Neural progenitor cell (in vitro differentiated cells): ENCODE data around the gene PRMT7. TPM values are rescaled to one million over a fixed set of nuclear protein-coding genes. Genes with fewer than 3 reads are reported as not detected.

Experiments
- DNase-seq: peaks from one replicate; pipeline ENCODE4 v3.0.0-alpha.2; 2016; ENCODE audit warnings: low spot score
- H2AFZ ChIP-seq: fragments of 200-600 bp; sonication (generic); replicated peaks from 2 replicates; pipeline ENCODE4 v1.6.1; 2016; ENCODE audit warnings: antibody characterized with exemption
- H3F3A ChIP-seq: fragments of 200-600 bp; sonication (generic); 2 replicates; pipeline ENCODE4 v1.6.1; 2016; ENCODE audit warnings: antibody characterized with exemption, low read depth
- H3K27ac ChIP-seq: fragments of 200-600 bp; sonication (generic); 2 replicates; pipeline ENCODE4 v1.5.1; 2016; ENCODE audit warnings: mild to moderate bottlenecking
- H3K27me3 ChIP-seq: fragments of 200-600 bp; sonication (generic); 2 replicates; pipeline ENCODE4 v1.6.1; 2016; ENCODE audit warnings: mild to moderate bottlenecking, moderate library complexity
- H3K36me3 ChIP-seq: fragments of 200-600 bp; sonication (generic); 2 replicates; pipeline ENCODE4 v1.5.1; 2016
- H3K4me1 ChIP-seq: fragments of 200-600 bp; sonication (generic); 2 replicates; pipeline ENCODE4 v1.6.1; 2016; ENCODE audit warnings: mixed run types
- H3K4me2 ChIP-seq: fragments of 200-600 bp; sonication (generic); 2 replicates; pipeline ENCODE4 v1.6.1; 2016
- H3K4me3 ChIP-seq: fragments of 200-600 bp; sonication (generic); 2 replicates; pipeline ENCODE4 v1.5.1; 2016
- H3K79me2 ChIP-seq: fragments of 200-600 bp; sonication (generic); 2 replicates; pipeline ENCODE4 v1.6.1; 2016; ENCODE audit warnings: low read depth
- H3K9ac ChIP-seq: fragments of 200-600 bp; sonication (generic); 2 replicates; pipeline ENCODE4 v1.6.1; 2016
- H3K9me3 ChIP-seq: fragments of 200-600 bp; sonication (generic); 2 replicates; pipeline ENCODE4 v1.5.1; 2016; ENCODE audit warnings: low read depth
- H4K20me1 ChIP-seq: fragments of 200-600 bp; sonication (generic); 2 replicates; pipeline ENCODE4 v1.6.1; 2016; ENCODE audit warnings: low read depth
- H3K27ac Mint-ChIP-seq: 3 replicates; pipeline ENCODE4 v1.8.0; 2021; ENCODE audit warnings: mixed read lengths
- H3K27me3 Mint-ChIP-seq: 2 replicates; pipeline ENCODE4 v1.8.0; 2022; ENCODE audit warnings: low read depth, mild to moderate bottlenecking, inconsistent platforms, moderate library complexity, mixed read lengths; ENCODE audit not compliant: insufficient read depth
- H3K36me3 Mint-ChIP-seq: 3 replicates; pipeline ENCODE4 v1.8.0; 2021; ENCODE audit warnings: mixed read lengths
- H3K4me1 Mint-ChIP-seq: 3 replicates; pipeline ENCODE4 v1.8.0; 2021; ENCODE audit warnings: mixed read lengths
- H3K4me3 Mint-ChIP-seq: 3 replicates; pipeline ENCODE4 v1.8.0; 2021; ENCODE audit warnings: mild to moderate bottlenecking, moderate library complexity, mixed read lengths
- H3K9me3 Mint-ChIP-seq: 3 replicates; pipeline ENCODE4 v1.8.0; 2020; ENCODE audit warnings: mixed read lengths
- EZH2 ChIP-seq: fragments of 200-600 bp; sonication (generic); IDR thresholded peaks from 2 replicates; pipeline ENCODE4 v1.6.1; 2017; ENCODE audit warnings: antibody characterized with exemption, mild to moderate bottlenecking, moderate library complexity
- EZH2phosphoT487 ChIP-seq: fragments of 200-600 bp; sonication (generic); IDR thresholded peaks from 2 replicates; pipeline ENCODE4 v1.6.1; 2017; ENCODE audit warnings: antibody characterized with exemption
- total RNA-seq: library from RNA; depleted of rRNA; stranded (reverse); fragments of >200 nt; gene quantifications from 2 replicates; pipeline ENCODE4 v1.2.3, GENCODE V29; 2015; ENCODE audit warnings: low replicate concordance
- TF ChIP-seq, protein P1 (sequence below): fragments of 200-600 bp; sonication (generic); IDR thresholded peaks from 2 replicates; pipeline ENCODE4 v1.5.1; 2017; ENCODE audit warnings: antibody characterized with exemption, mild to moderate bottlenecking

PRMT7 gene
- total RNA-seq, 1 donor from 2014 or later, result 70.2 TPM

DNA sequence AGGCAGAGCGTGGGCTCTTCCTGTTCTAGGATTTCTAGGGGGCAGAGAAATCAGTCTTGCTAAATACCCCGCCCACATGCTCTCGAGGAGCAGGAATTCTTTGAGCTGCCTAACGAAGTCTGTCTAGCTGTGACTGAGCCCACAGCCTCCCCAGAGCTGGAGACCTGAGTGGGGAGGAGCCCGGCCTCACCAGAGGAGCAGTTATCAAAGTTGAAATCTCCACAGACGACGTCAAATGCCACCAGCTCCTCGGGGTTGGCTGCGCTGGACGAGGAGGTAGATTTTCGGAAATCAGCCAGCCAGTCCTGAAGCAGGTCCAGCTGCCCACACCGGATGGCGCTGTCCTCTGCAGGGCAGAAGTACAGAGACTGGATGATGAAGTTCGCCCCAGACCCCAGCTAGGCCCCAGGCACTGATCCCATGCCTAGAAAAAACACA, 53.8 kb downstream of the PRMT7 start:
- Histone ChIP-seq H3K4me3 (no peak overlapping the region), H3K4me2 (no peak overlapping the region), H3K36me3 (no peaks in the 10 kb centered on the region), H3K27me3 (no peaks in the 10 kb centered on the region), H2AFZ (no peak overlapping the region), H3F3A (no peaks in the 10 kb centered on the region), H3K4me1 (peaks cover 33% of the 10 kb centered on the region), H3K79me2 (no peaks in the 10 kb centered on the region), H3K9ac (no peak overlapping the region), H3K9me3 (no peaks in the 10 kb centered on the region), H4K20me1 (no peaks in the 10 kb centered on the region), H3K27ac (no peak overlapping the region)
- no peak for DNase-seq
- Mint-ChIP-seq H3K27ac (no peak overlapping the region), H3K4me3 (no peak overlapping the region), H3K36me3 (peaks cover 2% of the 10 kb centered on the region), H3K9me3 (no peaks in the 10 kb centered on the region), H3K4me1 (peaks cover 47% of the 10 kb centered on the region), H3K27me3 (peaks cover 12% of the 10 kb centered on the region)
- TF ChIP-seq, protein P1, sequence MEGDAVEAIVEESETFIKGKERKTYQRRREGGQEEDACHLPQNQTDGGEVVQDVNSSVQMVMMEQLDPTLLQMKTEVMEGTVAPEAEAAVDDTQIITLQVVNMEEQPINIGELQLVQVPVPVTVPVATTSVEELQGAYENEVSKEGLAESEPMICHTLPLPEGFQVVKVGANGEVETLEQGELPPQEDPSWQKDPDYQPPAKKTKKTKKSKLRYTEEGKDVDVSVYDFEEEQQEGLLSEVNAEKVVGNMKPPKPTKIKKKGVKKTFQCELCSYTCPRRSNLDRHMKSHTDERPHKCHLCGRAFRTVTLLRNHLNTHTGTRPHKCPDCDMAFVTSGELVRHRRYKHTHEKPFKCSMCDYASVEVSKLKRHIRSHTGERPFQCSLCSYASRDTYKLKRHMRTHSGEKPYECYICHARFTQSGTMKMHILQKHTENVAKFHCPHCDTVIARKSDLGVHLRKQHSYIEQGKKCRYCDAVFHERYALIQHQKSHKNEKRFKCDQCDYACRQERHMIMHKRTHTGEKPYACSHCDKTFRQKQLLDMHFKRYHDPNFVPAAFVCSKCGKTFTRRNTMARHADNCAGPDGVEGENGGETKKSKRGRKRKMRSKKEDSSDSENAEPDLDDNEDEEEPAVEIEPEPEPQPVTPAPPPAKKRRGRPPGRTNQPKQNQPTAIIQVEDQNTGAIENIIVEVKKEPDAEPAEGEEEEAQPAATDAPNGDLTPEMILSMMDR, result peak; percentile 44
- TF ChIP-seq EZH2phosphoT487, result no peak

DNA sequence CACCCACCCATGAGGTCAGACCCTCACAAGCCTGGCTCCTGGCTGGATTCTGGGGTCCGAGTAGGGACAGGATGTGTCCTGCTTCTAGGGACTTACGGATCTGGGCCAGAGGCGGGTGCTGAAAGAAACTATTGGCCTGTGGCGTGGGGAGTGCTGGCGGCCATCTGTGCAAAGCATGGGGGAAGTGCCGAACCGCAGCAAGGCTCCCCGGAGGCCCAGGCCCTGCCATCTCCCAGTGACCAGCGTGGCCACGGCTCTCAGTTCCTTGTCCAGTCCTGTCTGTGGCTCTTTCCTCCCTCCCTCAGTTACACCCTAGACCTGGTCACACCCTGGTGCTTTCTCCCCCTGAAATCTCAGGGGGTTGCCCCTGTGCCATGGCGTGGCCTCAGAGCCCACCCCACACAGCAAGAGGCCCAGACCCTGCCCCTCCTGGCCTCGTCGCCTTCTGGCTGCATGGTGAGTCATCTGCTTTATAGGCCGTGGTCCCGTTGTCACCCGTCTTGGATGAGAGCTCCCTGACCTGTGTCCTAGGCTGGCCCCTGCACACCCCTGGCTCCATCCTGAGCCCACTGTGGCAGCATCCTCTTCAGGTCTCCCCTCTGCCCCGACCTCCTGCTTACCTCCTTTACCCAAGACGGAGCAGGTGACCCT, 54.5 kb downstream of the PRMT7 start:
- no peak overlapping the region for H2AFZ ChIP-seq
- TF ChIP-seq EZH2phosphoT487 (no peak), EZH2 (no peak)
- TF ChIP-seq, protein P1, result no peak
- no peaks in the 10 kb centered on the region for H3K27me3 ChIP-seq
- Mint-ChIP-seq H3K27me3 (peaks cover 12% of the 10 kb centered on the region), H3K27ac (no peak overlapping the region), H3K9me3 (no peaks in the 10 kb centered on the region), H3K36me3 (peaks cover 2% of the 10 kb centered on the region), H3K4me3 (no peak overlapping the region), H3K4me1 (peaks cover 52% of the 10 kb centered on the region)
- H3K27ac ChIP-seq, result no peak overlapping the region
- H3F3A ChIP-seq, result no peaks in the 10 kb centered on the region
- H3K4me2 ChIP-seq, result no peak overlapping the region
- H3K79me2 ChIP-seq, result no peaks in the 10 kb centered on the region
- H3K9ac ChIP-seq, result no peak overlapping the region
- H3K4me1 ChIP-seq, result peaks cover 34% of the 10 kb centered on the region
- DNase-seq, result no peak
- no peak overlapping the region for H3K4me3 ChIP-seq
- no peaks in the 10 kb centered on the region for H4K20me1 ChIP-seq
- H3K36me3 ChIP-seq, result no peaks in the 10 kb centered on the region
- H3K9me3 ChIP-seq, result no peaks in the 10 kb centered on the region

DNA sequence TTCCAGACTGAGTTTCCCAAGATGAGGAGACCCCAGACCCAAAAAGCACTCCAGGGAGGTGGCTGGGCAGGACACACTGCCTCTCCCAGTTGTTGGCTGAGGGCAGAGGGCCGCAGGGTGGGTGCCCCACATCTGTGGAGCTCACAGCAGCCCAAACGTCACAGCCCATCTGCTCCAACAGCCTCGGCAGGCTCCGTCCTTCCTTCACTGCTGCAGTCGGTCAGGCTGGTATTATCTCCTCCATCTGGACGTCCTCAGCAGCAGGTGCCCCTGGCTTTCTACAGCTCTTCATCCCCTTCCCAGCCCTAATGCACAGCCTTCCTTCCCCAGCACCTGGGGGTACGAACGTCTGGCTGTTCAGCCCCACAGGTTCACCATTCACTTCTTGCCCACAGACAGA, 55.2 kb downstream of the PRMT7 start:
- H3K36me3 ChIP-seq, result no peaks in the 10 kb centered on the region
- Mint-ChIP-seq H3K27me3 (peaks cover 12% of the 10 kb centered on the region), H3K9me3 (no peaks in the 10 kb centered on the region), H3K4me3 (peak overlapping the region; percentile 66), H3K27ac (peak overlapping the region; percentile 97), H3K36me3 (no peaks in the 10 kb centered on the region), H3K4me1 (peaks cover 56% of the 10 kb centered on the region)
- H2AFZ ChIP-seq, result no peak overlapping the region
- no peak overlapping the region for H3K4me3 ChIP-seq
- H3K4me2 ChIP-seq, result no peak overlapping the region
- no peak for TF ChIP-seq EZH2phosphoT487
- TF ChIP-seq, protein P1, result no peak
- TF ChIP-seq EZH2, result no peak
- H3K9me3 ChIP-seq, result no peaks in the 10 kb centered on the region
- H3K79me2 ChIP-seq, result no peaks in the 10 kb centered on the region
- no peaks in the 10 kb centered on the region for H4K20me1 ChIP-seq
- DNase-seq, result no peak
- H3K27ac ChIP-seq, result no peak overlapping the region
- peaks cover 34% of the 10 kb centered on the region for H3K4me1 ChIP-seq
- H3F3A ChIP-seq, result no peaks in the 10 kb centered on the region
- H3K27me3 ChIP-seq, result no peaks in the 10 kb centered on the region
- H3K9ac ChIP-seq, result no peak overlapping the region
